ENCODE results near the gene WDR20.

DNA sequence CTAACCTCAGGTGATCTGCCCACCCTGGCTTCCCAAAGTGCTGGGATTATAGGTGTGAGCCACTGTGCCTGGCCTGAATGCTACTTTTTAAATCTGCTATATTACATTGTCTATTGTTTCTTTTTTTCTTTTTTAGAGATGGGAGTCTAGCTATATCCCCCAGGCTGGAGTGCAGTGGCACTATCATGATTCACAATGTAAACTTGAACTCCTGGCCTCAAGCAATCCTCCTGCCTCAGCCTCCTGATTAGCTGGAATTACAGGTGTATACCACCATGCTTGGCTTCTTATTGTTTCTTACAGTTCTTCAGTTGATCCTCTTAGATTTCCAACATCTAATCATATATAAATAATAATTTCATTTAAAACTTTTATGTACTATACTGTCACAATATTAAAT, 15.3 kb upstream of the WDR20 start:
- TF ChIP-seq, protein P1, sequence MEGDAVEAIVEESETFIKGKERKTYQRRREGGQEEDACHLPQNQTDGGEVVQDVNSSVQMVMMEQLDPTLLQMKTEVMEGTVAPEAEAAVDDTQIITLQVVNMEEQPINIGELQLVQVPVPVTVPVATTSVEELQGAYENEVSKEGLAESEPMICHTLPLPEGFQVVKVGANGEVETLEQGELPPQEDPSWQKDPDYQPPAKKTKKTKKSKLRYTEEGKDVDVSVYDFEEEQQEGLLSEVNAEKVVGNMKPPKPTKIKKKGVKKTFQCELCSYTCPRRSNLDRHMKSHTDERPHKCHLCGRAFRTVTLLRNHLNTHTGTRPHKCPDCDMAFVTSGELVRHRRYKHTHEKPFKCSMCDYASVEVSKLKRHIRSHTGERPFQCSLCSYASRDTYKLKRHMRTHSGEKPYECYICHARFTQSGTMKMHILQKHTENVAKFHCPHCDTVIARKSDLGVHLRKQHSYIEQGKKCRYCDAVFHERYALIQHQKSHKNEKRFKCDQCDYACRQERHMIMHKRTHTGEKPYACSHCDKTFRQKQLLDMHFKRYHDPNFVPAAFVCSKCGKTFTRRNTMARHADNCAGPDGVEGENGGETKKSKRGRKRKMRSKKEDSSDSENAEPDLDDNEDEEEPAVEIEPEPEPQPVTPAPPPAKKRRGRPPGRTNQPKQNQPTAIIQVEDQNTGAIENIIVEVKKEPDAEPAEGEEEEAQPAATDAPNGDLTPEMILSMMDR (IDR thresholded peaks at IDR 0.05), result no peak
- no peak for TF ChIP-seq SMC3 (IDR thresholded peaks at IDR 0.05; ENCODE audit: low read depth, low read length)
- TF ChIP-seq, protein P2, sequence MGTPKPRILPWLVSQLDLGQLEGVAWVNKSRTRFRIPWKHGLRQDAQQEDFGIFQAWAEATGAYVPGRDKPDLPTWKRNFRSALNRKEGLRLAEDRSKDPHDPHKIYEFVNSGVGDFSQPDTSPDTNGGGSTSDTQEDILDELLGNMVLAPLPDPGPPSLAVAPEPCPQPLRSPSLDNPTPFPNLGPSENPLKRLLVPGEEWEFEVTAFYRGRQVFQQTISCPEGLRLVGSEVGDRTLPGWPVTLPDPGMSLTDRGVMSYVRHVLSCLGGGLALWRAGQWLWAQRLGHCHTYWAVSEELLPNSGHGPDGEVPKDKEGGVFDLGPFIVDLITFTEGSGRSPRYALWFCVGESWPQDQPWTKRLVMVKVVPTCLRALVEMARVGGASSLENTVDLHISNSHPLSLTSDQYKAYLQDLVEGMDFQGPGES (IDR thresholded peaks at IDR 0.05; ENCODE audit: low read depth, low read length), result no peak
- TF ChIP-seq, protein P3, sequence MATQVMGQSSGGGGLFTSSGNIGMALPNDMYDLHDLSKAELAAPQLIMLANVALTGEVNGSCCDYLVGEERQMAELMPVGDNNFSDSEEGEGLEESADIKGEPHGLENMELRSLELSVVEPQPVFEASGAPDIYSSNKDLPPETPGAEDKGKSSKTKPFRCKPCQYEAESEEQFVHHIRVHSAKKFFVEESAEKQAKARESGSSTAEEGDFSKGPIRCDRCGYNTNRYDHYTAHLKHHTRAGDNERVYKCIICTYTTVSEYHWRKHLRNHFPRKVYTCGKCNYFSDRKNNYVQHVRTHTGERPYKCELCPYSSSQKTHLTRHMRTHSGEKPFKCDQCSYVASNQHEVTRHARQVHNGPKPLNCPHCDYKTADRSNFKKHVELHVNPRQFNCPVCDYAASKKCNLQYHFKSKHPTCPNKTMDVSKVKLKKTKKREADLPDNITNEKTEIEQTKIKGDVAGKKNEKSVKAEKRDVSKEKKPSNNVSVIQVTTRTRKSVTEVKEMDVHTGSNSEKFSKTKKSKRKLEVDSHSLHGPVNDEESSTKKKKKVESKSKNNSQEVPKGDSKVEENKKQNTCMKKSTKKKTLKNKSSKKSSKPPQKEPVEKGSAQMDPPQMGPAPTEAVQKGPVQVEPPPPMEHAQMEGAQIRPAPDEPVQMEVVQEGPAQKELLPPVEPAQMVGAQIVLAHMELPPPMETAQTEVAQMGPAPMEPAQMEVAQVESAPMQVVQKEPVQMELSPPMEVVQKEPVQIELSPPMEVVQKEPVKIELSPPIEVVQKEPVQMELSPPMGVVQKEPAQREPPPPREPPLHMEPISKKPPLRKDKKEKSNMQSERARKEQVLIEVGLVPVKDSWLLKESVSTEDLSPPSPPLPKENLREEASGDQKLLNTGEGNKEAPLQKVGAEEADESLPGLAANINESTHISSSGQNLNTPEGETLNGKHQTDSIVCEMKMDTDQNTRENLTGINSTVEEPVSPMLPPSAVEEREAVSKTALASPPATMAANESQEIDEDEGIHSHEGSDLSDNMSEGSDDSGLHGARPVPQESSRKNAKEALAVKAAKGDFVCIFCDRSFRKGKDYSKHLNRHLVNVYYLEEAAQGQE (IDR thresholded peaks at IDR 0.05; ENCODE audit: low read depth, low read length), result no peak
- no peak for TF ChIP-seq EZH2phosphoT487 (IDR thresholded peaks at IDR 0.05; ENCODE audit: borderline replicate concordance, low read depth)
- no peak for TF ChIP-seq FOSL2 (IDR thresholded peaks at IDR 0.05; ENCODE audit: borderline replicate concordance, low read depth)
- TF ChIP-seq TCF12 (IDR thresholded peaks at IDR 0.05), result no peak
- TF ChIP-seq RXRA (IDR thresholded peaks at IDR 0.05; ENCODE audit: borderline replicate concordance, low read depth), result no peak
- TF ChIP-seq CHD2 (IDR thresholded peaks at IDR 0.05; ENCODE audit: low read length, partially characterized antibody), result no peak
- TF ChIP-seq RFX5 (IDR thresholded peaks at IDR 0.05; ENCODE audit: low read length), result no peak
- TF ChIP-seq POLR2AphosphoS5 (IDR thresholded peaks at IDR 0.05; ENCODE audit: low read depth, low read length), result no peak
- no peak for TF ChIP-seq EP300 (IDR thresholded peaks at IDR 0.05; ENCODE audit: borderline replicate concordance in 1 of 2, low read depth in 1 of 2, low read length in 1 of 2)
- no peak for TF ChIP-seq NRF1 (IDR thresholded peaks at IDR 0.05; ENCODE audit: low read depth, low read length)
